HEK293 (cell line): Measurements from ENCODE around the gene WDR88.

Experiments
- CTCF ChIA-PET: fragments of 350-600 bp; formaldehyde crosslinking; extraction: SDS; loops from one replicate; lab custom pipeline; 2021; ENCODE audit warnings: antibody characterized with exemption; lab: Yijun Ruan, JAX
- POLR2A ChIA-PET: fragments of 300-600 bp; formaldehyde crosslinking; extraction: SDS; loops from one replicate; lab custom pipeline; 2020; ENCODE audit warnings: antibody characterized with exemption, inconsistent platforms; lab: Yijun Ruan, JAX
- H3K27ac ChIP-seq: fragments of 200-500 bp; sonication (Bioruptor generic); 2 replicates; pipeline ENCODE4 v1.5.1; 2014; ENCODE audit warnings: low read depth, low read length, control low read depth, inconsistent platforms; ENCODE audit errors: extremely low read depth
- H3K36me3 ChIP-seq, 2 experiments: fragments of 200-500 bp in 1 of 2; sonication (Bioruptor generic) in 1 of 2; 1 replicate in 1 of 2; 2 replicates in 1 of 2; pipeline ENCODE4 v1.5.1; 2014 to 2017; ENCODE audit warnings: inconsistent platforms in 2 of 2, low read length in 2 of 2; ENCODE audit not compliant: control insufficient read depth in 2 of 2, insufficient read depth in 1 of 2
- H3K4me1 ChIP-seq: fragments of 200-500 bp; sonication (Bioruptor generic); 2 replicates; pipeline ENCODE4 v1.5.1; 2014; ENCODE audit warnings: mild to moderate bottlenecking, low read length, inconsistent platforms; ENCODE audit not compliant: control insufficient read depth, insufficient read depth
- H3K4me3 ChIP-seq: 2 replicates; pipeline ENCODE4 v1.5.1; 2011; ENCODE audit warnings: low read depth, mild to moderate bottlenecking, control low read depth, low read length, moderate library complexity
- H3K9me3 ChIP-seq: fragments of 200-500 bp; sonication (Bioruptor generic); 2 replicates; pipeline ENCODE4 v1.5.1; 2014; ENCODE audit warnings: low read depth, low read length, inconsistent platforms; ENCODE audit not compliant: control insufficient read depth, insufficient read depth
- FEZF1 ChIP-seq: fragments of 450-650 bp; formaldehyde crosslinking; IDR thresholded peaks from 2 replicates; pipeline ENCODE4 v1.5.1; 2016; ENCODE audit warnings: missing biosample characterization, missing genetic modification characterization
- GFI1B ChIP-seq: fragments of 450-650 bp; formaldehyde crosslinking; IDR thresholded peaks from 2 replicates; pipeline ENCODE4 v1.5.1; 2016; ENCODE audit warnings: missing biosample characterization, missing genetic modification characterization
- GLIS1 ChIP-seq: fragments of 450-650 bp; formaldehyde crosslinking; IDR thresholded peaks from 2 replicates; pipeline ENCODE4 v1.5.1; 2016; ENCODE audit warnings: missing biosample characterization, missing genetic modification characterization
- PRDM1 ChIP-seq: fragments of 450-650 bp; formaldehyde crosslinking; IDR thresholded peaks from 2 replicates; pipeline ENCODE4; 2016; ENCODE audit warnings: missing biosample characterization, missing genetic modification characterization
- REPIN1 ChIP-seq: fragments of 450-650 bp; formaldehyde crosslinking; IDR thresholded peaks from 2 replicates; pipeline ENCODE4 v1.5.1; 2017; ENCODE audit warnings: missing biosample characterization, missing genetic modification characterization, low read depth
- TSHZ1 ChIP-seq: fragments of 450-650 bp; formaldehyde crosslinking; IDR thresholded peaks from 2 replicates; pipeline ENCODE4 v1.5.1; 2016; ENCODE audit warnings: missing biosample characterization, missing genetic modification characterization, borderline replicate concordance
- WT1 ChIP-seq: fragments of 450-650 bp; formaldehyde crosslinking; IDR thresholded peaks from 2 replicates; pipeline ENCODE4 v1.5.1; 2016; ENCODE audit warnings: missing biosample characterization, missing genetic modification characterization
- ZBTB48 ChIP-seq: fragments of 450-650 bp; formaldehyde crosslinking; IDR thresholded peaks from 2 replicates; pipeline ENCODE4 v1.5.1; 2016; ENCODE audit warnings: missing biosample characterization, missing genetic modification characterization
- ZNF114 ChIP-seq: fragments of 450-650 bp; formaldehyde crosslinking; IDR thresholded peaks from 2 replicates; pipeline ENCODE4 v1.5.0; 2017; ENCODE audit warnings: missing biosample characterization, missing genetic modification characterization
- ZNF146 ChIP-seq: fragments of 450-650 bp; formaldehyde crosslinking; IDR thresholded peaks from 2 replicates; pipeline ENCODE4 v1.5.1; 2016; ENCODE audit warnings: missing biosample characterization, missing genetic modification characterization
- ZNF18 ChIP-seq: fragments of 450-650 bp; formaldehyde crosslinking; IDR thresholded peaks from 2 replicates; pipeline ENCODE4 v1.5.1; 2016; ENCODE audit warnings: missing biosample characterization, missing genetic modification characterization
- ZNF211 ChIP-seq: fragments of 450-650 bp; formaldehyde crosslinking; IDR thresholded peaks from 2 replicates; pipeline ENCODE4 v1.5.1; 2016; ENCODE audit warnings: low read depth, missing biosample characterization, missing genetic modification characterization
- ZNF280C ChIP-seq: fragments of 450-650 bp; formaldehyde crosslinking; IDR thresholded peaks from 2 replicates; pipeline ENCODE4 v1.5.1; 2016; ENCODE audit warnings: missing biosample characterization, missing genetic modification characterization
- ZNF335 ChIP-seq: fragments of 450-650 bp; formaldehyde crosslinking; conservative IDR thresholded peaks from 2 replicates; pipeline ENCODE4 v1.5.1; 2016; ENCODE audit warnings: missing biosample characterization, missing genetic modification characterization
- ZNF37A ChIP-seq: fragments of 450-650 bp; IDR thresholded peaks from 2 replicates; pipeline ENCODE4 v1.5.1; 2018; ENCODE audit warnings: missing biosample characterization, missing genetic modification characterization
- ZNF404 ChIP-seq: fragments of 450-650 bp; formaldehyde crosslinking; IDR thresholded peaks from 2 replicates; pipeline ENCODE4 v1.5.1; 2017; ENCODE audit warnings: missing biosample characterization, missing genetic modification characterization
- ZNF510 ChIP-seq: fragments of 450-650 bp; formaldehyde crosslinking; IDR thresholded peaks from 2 replicates; pipeline ENCODE4 v1.5.1; 2018; ENCODE audit warnings: mild to moderate bottlenecking, missing genetic modification characterization, missing biosample characterization; ENCODE audit not compliant: insufficient replicate concordance
- ZNF558 ChIP-seq: fragments of 450-650 bp; formaldehyde crosslinking; IDR thresholded peaks from 2 replicates; pipeline ENCODE4 v1.5.1; 2016; ENCODE audit warnings: missing biosample characterization, missing genetic modification characterization
- ZNF670 ChIP-seq: fragments of 450-650 bp; formaldehyde crosslinking; IDR thresholded peaks from 2 replicates; pipeline ENCODE4 v1.5.1; 2016; ENCODE audit warnings: missing biosample characterization, missing genetic modification characterization, low read depth
- ZNF768 ChIP-seq: fragments of 450-650 bp; formaldehyde crosslinking; IDR thresholded peaks from 2 replicates; pipeline ENCODE4 v1.5.1; 2018; ENCODE audit warnings: missing biosample characterization, mild to moderate bottlenecking, missing genetic modification characterization

Gene WDR88

GRCh38 chr19:33098055-33098534 is 33.8 kb upstream of the WDR88 start:
- CTCF ChIA-PET: interaction anchor here (0.6 to 1.9 kb wide), 3 partner anchors 27 to 121 kb away, joined by 3 to 8 read pairs (median 4); no protein-coding TSS in a partner anchor
- Histone ChIP-seq H3K27ac (peak overlapping the region; percentile 16; the same call in 1 of the 2 replicates), H3K9me3 (no peaks in the 10 kb centered on the region), H3K36me3 (peaks cover 68 to 98% of the 10 kb centered on the region in 2 experiments), H3K4me1 (no peaks in the 10 kb centered on the region), H3K4me3 (no peak overlapping the region)
- TF ChIP-seq ZBTB48 (no peak), ZNF18 (no peak), ZNF768 (no peak), WT1 (no peak), ZNF510 (tag by site-specific recombination) (no peak), ZNF146 (tag by site-specific recombination) (no peak), ZNF335 (tag by site-specific recombination) (no peak), ZNF280C (tag by site-specific recombination) (no peak), ZNF37A (tag by site-specific recombination) (no peak), REPIN1 (tag by site-specific recombination) (no peak), ZNF670 (no peak), TSHZ1 (tag by site-specific recombination) (no peak), ZNF211 (no peak), GLIS1 (no peak), ZNF404 (tag by site-specific recombination) (no peak), FEZF1 (tag by site-specific recombination) (no peak), GFI1B (tag by site-specific recombination) (no peak), ZNF558 (tag by site-specific recombination) (no peak), PRDM1 (no peak), ZNF114 (tag by site-specific recombination) (no peak)
- POLR2A ChIA-PET: interaction anchor here (1.5 kb wide), 1 partner anchor 21 kb away, joined by 6 read pairs; no protein-coding TSS in a partner anchor
